Keratinocyte (primary cell): ENCODE measurements around the gene ATXN7L3B. TPM values are rescaled to one million over a fixed set of nuclear protein-coding genes. Genes with fewer than 3 reads are reported as not detected.

Experiments used
- DNase-seq: peaks from one replicate; pipeline ENCODE4 v3.0.0-alpha.2; 2011; ENCODE audit warnings: low read depth, missing footprints, low spot score
- FAIRE-seq: peaks from 2 replicates; lab custom pipeline; 2011; peaks lifted over from hg19 to GRCh38; lab: Jason Lieb, UNC
- H2AFZ ChIP-seq: 2 replicates; pipeline ENCODE4 v1.6.0; 2012; ENCODE audit warnings: low read length, control low read depth, inconsistent platforms; ENCODE audit not compliant: control insufficient read depth
- H3K27ac ChIP-seq: 2 replicates; pipeline ENCODE4 v1.5.1; 2011; ENCODE audit warnings: low read length; ENCODE audit not compliant: control insufficient read depth, insufficient read depth
- H3K27me3 ChIP-seq: 3 replicates; pipeline ENCODE4 v1.6.0; 2011; ENCODE audit warnings: low read length; ENCODE audit not compliant: control insufficient read depth, insufficient read depth; ENCODE audit errors: extremely low read depth
- H3K36me3 ChIP-seq, 2 experiments: 2 replicates in 1 of 2; 3 replicates in 1 of 2; pipeline ENCODE4 v1.5.1; 2011; ENCODE audit warnings: low read length in 2 of 2, mild to moderate bottlenecking in 1 of 2; ENCODE audit not compliant: control insufficient read depth in 2 of 2, insufficient read depth in 2 of 2; ENCODE audit errors: extremely low read depth in 1 of 2
- H3K4me1 ChIP-seq: 3 replicates; pipeline ENCODE4 v1.5.1; 2011; ENCODE audit warnings: low read length; ENCODE audit not compliant: control insufficient read depth, insufficient read depth; ENCODE audit errors: extremely low read depth
- H3K4me2 ChIP-seq: 3 replicates; pipeline ENCODE4 v1.6.0; 2011; ENCODE audit warnings: low read depth, low read length; ENCODE audit not compliant: control insufficient read depth, insufficient read depth; ENCODE audit errors: extremely low read depth
- H3K4me3 ChIP-seq, 3 experiments: fragments of 200-600 bp in 1 of 3; sonication (generic) in 1 of 3; 2 replicates in 2 of 3; 3 replicates in 1 of 3; pipeline ENCODE4 v1.5.1; 2011 to 2016; ENCODE audit warnings: low read length in 3 of 3, mild to moderate bottlenecking in 3 of 3, control low read depth in 2 of 3, inconsistent platforms in 1 of 3, low read depth in 1 of 3, mixed read lengths in 1 of 3, mixed run types in 1 of 3, moderate library complexity in 1 of 3; ENCODE audit not compliant: control insufficient read depth in 2 of 3, insufficient read depth in 2 of 3; ENCODE audit errors: extremely low read depth in 1 of 3
- H3K79me2 ChIP-seq: 2 replicates; pipeline ENCODE4 v1.6.0; 2012; ENCODE audit warnings: low read length; ENCODE audit not compliant: control insufficient read depth, insufficient read depth
- H3K9ac ChIP-seq: 3 replicates; pipeline ENCODE4 v1.6.0; 2011; ENCODE audit warnings: low read length; ENCODE audit not compliant: control insufficient read depth, insufficient read depth; ENCODE audit errors: extremely low read depth
- H3K9me1 ChIP-seq: 3 replicates; pipeline ENCODE4 v1.6.0; 2011; ENCODE audit warnings: low read length; ENCODE audit not compliant: control insufficient read depth, insufficient read depth; ENCODE audit errors: extremely low read depth
- H3K9me3 ChIP-seq: 2 replicates; pipeline ENCODE4 v1.5.1; 2012; ENCODE audit warnings: low read depth, low read length; ENCODE audit not compliant: control insufficient read depth
- H4K20me1 ChIP-seq: 3 replicates; pipeline ENCODE4 v1.6.0; 2011; ENCODE audit warnings: low read length; ENCODE audit not compliant: control insufficient read depth, insufficient read depth; ENCODE audit errors: extremely low read depth
- EZH2 ChIP-seq: IDR thresholded peaks from one replicate; pipeline ENCODE4 v1.6.1; 2012; ENCODE audit warnings: inconsistent platforms, mild to moderate bottlenecking, low read length, moderate library complexity
- dilution Hi-C: fragments of 300-500 bp; cut with MboI; formaldehyde crosslinking; loops from one replicate; pipeline ENCODE4 v1.7.0; 2020; ENCODE audit warnings: low sequenced_read_pairs; ENCODE audit not compliant: extremely low pct_ligation_motif_present
- polyA plus RNA-seq, 5 experiments: library from polyadenylated mRNA; depleted of rRNA in 3 of 5; stranded (reverse) in 3 of 5; stranded (forward) in 1 of 5; unstranded in 1 of 5; fragments of >200 nt; gene quantifications; 1 replicate in 1 of 5; 2 replicates in 3 of 5; 3 replicates in 1 of 5; pipeline versions ENCODE4 v1.2.1 to v1.2.3, GENCODE V29; 2011 to 2012; ENCODE audit warnings: missing spikeins in 2 of 5, low read depth in 1 of 5, low replicate concordance in 1 of 5
- TF ChIP-seq, protein P1 (sequence below), 3 experiments: IDR thresholded peaks in 1 of 3; conservative IDR thresholded peaks in 1 of 3; optimal IDR thresholded peaks in 1 of 3; 2 replicates in 2 of 3; 3 replicates in 1 of 3; pipeline versions ENCODE3 to v1.5.1; 2011; ENCODE audit warnings: low read length in 3 of 3, mild to moderate bottlenecking in 3 of 3, moderate library complexity in 2 of 3, control low read depth in 1 of 3, inconsistent platforms in 1 of 3; ENCODE audit not compliant: insufficient read depth in 2 of 3; ENCODE audit errors: extremely low read depth in 1 of 3

ATXN7L3B gene
- polyA plus RNA-seq, 1 donor (not counting 4 experiments of a cell fraction or from before 2014, with no cell fraction given) = 16.0 TPM

DNA sequence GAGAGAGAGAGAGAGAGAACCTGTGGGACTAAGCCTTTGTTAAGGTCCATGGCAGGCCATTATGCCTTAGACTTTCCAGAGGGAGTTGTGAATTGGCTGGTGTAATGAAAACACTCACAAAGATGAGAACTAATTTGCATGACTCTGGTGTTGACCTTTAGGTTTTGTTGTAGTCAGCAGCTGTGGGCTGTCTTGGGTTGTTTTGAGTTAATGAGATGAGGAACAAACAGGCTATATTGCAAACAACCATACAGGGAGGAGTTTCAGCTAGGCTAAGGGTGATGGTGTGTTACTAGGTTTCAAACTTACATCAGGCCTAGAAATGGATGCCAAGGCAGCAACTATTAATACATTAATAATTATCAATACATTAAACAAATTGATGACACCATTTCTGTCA lies 26.3 kb downstream of the ATXN7L3B start:
- DNase-seq (no peak), FAIRE-seq (no peak)
- no peak for TF ChIP-seq EZH2
- TF ChIP-seq, protein P1, sequence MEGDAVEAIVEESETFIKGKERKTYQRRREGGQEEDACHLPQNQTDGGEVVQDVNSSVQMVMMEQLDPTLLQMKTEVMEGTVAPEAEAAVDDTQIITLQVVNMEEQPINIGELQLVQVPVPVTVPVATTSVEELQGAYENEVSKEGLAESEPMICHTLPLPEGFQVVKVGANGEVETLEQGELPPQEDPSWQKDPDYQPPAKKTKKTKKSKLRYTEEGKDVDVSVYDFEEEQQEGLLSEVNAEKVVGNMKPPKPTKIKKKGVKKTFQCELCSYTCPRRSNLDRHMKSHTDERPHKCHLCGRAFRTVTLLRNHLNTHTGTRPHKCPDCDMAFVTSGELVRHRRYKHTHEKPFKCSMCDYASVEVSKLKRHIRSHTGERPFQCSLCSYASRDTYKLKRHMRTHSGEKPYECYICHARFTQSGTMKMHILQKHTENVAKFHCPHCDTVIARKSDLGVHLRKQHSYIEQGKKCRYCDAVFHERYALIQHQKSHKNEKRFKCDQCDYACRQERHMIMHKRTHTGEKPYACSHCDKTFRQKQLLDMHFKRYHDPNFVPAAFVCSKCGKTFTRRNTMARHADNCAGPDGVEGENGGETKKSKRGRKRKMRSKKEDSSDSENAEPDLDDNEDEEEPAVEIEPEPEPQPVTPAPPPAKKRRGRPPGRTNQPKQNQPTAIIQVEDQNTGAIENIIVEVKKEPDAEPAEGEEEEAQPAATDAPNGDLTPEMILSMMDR (optimal IDR thresholded peaks at IDR 0.05 in 1 of 3, IDR thresholded peaks at IDR 0.05 in 1 of 3, conservative IDR thresholded peaks at IDR 0.05 in 1 of 3; ENCODE audit: extremely low read depth in 1 of 3, insufficient read depth in 2 of 3, low read length in 3 of 3) = no peak
- Histone ChIP-seq H3K9me3 (no peaks in the 10 kb centered on the region), H3K4me3 (no peak overlapping the region), H3K79me2 (no peaks in the 10 kb centered on the region), H3K9ac (no peak overlapping the region), H3K9me1 (no peaks in the 10 kb centered on the region), H3K4me2 (no peak overlapping the region), H3K36me3 (no peaks in the 10 kb centered on the region), H2AFZ (no peak overlapping the region), H4K20me1 (no peaks in the 10 kb centered on the region), H3K27me3 (no peaks in the 10 kb centered on the region), H3K4me1 (no peaks in the 10 kb centered on the region), H3K27ac (no peak overlapping the region)
- dilution Hi-C loops = no loop called here

DNA sequence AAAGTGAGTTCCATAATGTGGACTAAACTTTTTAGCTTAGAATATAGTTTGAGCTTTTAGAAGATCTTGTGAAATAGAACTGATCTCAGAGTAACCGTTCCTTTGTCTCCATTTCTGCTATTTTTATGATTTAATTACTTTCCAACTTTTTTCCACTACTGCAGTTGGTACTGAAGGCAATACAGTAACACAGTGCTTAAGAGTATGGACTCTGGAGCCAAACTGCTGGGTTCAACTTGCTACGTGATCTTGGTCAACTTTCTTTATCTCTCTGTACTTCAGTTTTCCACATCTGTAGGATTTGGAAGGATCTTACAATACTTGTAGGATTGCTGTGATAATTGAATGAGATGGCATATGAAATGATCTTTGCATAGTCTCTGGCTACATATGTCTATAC lies 40.9 kb downstream of the ATXN7L3B start:
- Histone ChIP-seq H3K9me3 (no peaks in the 10 kb centered on the region), H3K27me3 (no peaks in the 10 kb centered on the region), H2AFZ (no peak overlapping the region), H4K20me1 (no peaks in the 10 kb centered on the region), H3K4me2 (no peak overlapping the region), H3K36me3 (no peaks in the 10 kb centered on the region), H3K4me1 (no peaks in the 10 kb centered on the region), H3K4me3 (no peak overlapping the region), H3K9me1 (no peaks in the 10 kb centered on the region), H3K79me2 (no peaks in the 10 kb centered on the region), H3K27ac (no peak overlapping the region), H3K9ac (no peak overlapping the region)
- FAIRE-seq (no peak), DNase-seq (no peak)
- TF ChIP-seq, protein P1 (optimal IDR thresholded peaks at IDR 0.05 in 1 of 3, IDR thresholded peaks at IDR 0.05 in 1 of 3, conservative IDR thresholded peaks at IDR 0.05 in 1 of 3; ENCODE audit: extremely low read depth in 1 of 3, insufficient read depth in 2 of 3, low read length in 3 of 3) = no peak
- dilution Hi-C loops = no loop called here
